Hepatocyte (in vitro differentiated cells): ENCODE data around the gene ADAMTSL3.

Source experiments
- EZH2 ChIP-seq: fragments of 200-600 bp; sonication (generic); IDR thresholded peaks from 2 replicates; pipeline ENCODE4 v1.6.1; 2016; ENCODE audit warnings: antibody characterized with exemption, mild to moderate bottlenecking, borderline replicate concordance
- EZH2phosphoT487 ChIP-seq: fragments of 200-600 bp; sonication (generic); IDR thresholded peaks from one replicate; pipeline ENCODE4 v1.6.1; 2018; ENCODE audit warnings: antibody characterized with exemption, mild to moderate bottlenecking, low read depth, moderate library complexity; ENCODE audit not compliant: unreplicated experiment, severe bottlenecking
- TF ChIP-seq, protein P1 (sequence below): fragments of 200-600 bp; sonication (generic); IDR thresholded peaks from 2 replicates; pipeline ENCODE4 v1.5.1; 2016; ENCODE audit warnings: antibody characterized with exemption, mild to moderate bottlenecking; ENCODE audit not compliant: poor library complexity

DNA sequence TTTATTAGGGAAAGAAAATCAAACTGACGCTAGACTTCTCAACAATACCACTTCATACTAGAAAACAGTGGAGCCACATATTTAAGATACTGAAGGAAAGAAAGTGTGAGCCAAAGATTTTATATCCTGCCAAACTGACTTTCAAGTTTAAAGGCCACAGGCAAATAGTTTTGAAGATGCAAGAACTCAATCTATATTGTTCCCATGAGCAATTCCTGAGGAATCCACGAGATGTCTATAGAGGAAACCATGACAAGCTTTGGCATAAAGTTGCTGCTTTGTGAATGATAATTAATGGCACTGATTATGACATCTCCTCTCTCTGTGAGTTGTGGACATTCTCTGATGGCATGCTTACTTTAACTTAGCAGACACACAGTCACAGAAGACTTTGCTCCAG, 305.6 kb downstream of the ADAMTSL3 start:
- TF ChIP-seq, protein P1, sequence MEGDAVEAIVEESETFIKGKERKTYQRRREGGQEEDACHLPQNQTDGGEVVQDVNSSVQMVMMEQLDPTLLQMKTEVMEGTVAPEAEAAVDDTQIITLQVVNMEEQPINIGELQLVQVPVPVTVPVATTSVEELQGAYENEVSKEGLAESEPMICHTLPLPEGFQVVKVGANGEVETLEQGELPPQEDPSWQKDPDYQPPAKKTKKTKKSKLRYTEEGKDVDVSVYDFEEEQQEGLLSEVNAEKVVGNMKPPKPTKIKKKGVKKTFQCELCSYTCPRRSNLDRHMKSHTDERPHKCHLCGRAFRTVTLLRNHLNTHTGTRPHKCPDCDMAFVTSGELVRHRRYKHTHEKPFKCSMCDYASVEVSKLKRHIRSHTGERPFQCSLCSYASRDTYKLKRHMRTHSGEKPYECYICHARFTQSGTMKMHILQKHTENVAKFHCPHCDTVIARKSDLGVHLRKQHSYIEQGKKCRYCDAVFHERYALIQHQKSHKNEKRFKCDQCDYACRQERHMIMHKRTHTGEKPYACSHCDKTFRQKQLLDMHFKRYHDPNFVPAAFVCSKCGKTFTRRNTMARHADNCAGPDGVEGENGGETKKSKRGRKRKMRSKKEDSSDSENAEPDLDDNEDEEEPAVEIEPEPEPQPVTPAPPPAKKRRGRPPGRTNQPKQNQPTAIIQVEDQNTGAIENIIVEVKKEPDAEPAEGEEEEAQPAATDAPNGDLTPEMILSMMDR, result no peak
- TF ChIP-seq EZH2 (no peak), EZH2phosphoT487 (no peak)
